SK-MEL-5 (cell line): ENCODE data around the gene ETV7. TPM values are rescaled to one million over a fixed set of nuclear protein-coding genes. Genes with fewer than 3 reads are reported as not detected.
A peak's percentile ranks its signal among the peaks of the same experiment; 100 is the strongest.
"Not testable (repeated sequence)": the region's sequence is repeated elsewhere in the genome, so short reads cannot be mapped to it uniquely, and the experiment has no call there.

Source experiments
- DNase-seq: peaks from one replicate; pipeline ENCODE4 v3.0.0-alpha.2; 2016; ENCODE audit warnings: low read depth, low spot score
- in situ Hi-C: cut with HindIII; loops from 2 replicates; pipeline ENCODE4 v1.10.0; 2016; ENCODE audit warnings: low sequenced_read_pairs, high pct_unique_total_duplicates, low pct_unique_long_range_greater_than_20kb
- polyA plus RNA-seq, 2 experiments: library from polyadenylated mRNA; depleted of rRNA; stranded (reverse); fragments of >200 nt; gene quantifications; 2 replicates each; pipeline ENCODE4 v1.2.3, GENCODE V29; 2015
- total RNA-seq: library from RNA; depleted of rRNA; stranded (reverse); fragments of >200 nt; shearing (Covaris generic); gene quantifications from 2 replicates; pipeline ENCODE4 v1.2.3, GENCODE V29; 2014; rRNA removed

ETV7 gene
- total RNA-seq = not detected in 2 replicates
- not detected in 2 replicates for polyA plus RNA-seq (2015; cell fraction: cytosol; rRNA removed)
- not detected in 2 replicates for polyA plus RNA-seq (2015; cell fraction: nucleus; rRNA removed)

DNA sequence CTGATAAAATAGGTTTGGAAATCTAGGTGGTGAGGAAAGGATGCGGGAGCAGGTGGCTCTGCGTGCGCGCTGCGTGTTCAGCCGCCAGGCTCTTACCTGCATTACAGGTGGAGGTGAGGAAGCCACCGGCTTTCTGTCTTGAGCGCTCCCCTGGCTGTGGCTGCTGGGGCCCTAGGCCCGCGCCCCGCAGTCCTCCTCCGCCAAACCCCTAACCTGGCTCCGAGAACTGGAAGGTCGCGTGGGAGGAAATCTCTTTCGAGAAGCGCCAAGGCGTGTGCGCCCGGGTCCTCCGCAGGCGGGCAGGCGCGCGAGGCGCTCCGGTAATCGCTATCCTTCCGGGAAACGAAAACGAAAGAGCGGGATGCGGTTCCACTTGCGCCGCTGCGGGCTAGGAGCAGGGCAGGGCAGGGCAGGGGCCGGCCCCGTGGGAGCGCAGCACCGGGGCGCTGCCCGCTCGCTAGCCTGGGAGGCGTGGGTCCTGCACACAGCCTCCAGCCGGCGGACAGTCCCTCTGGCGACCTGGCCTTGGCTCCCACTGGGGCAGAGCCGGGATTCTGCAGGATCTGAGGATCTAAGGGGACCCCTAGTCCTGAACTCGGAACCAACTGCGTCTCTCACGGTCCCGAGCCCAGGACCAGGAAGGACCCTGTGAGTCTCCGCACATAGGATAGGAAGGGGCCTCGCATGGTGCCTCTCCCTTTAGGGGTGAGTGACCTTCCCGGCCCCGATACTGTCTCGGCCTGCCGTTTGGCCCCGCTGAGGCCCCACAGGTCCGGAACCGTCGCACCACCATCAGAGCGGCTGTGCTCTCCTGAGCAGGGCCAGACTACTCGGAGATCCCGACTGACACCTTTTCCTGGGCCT is at the start of gene ETV7:
Gene ETV7 (minus strand): TSS at position 230 of the 864 bp plus-strand sequence. CDS start 128 bp downstream, at position 102.
- in situ Hi-C loops = no loop called here
- no peak for DNase-seq

DNA sequence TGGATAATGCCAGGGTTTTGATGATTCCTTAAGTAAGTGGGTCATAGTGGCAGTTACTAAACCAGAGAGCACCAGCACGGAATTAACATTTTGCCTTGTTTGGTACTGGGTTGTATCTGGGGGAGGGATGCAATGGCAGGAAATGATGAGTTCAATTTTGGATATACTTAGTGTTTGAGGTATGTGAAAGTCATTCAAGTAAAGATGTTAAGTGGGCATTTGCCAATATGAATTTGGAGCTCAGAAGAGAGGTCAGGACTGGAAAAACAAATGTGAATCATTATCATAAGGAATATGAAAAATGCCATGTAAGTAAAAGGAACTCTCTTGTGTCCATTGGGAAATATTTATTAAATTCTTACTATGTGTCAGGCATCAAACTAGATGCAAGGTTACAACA is 49.0 kb upstream of the ETV7 start:
- in situ Hi-C loops = no loop called here
- no peak for DNase-seq

DNA sequence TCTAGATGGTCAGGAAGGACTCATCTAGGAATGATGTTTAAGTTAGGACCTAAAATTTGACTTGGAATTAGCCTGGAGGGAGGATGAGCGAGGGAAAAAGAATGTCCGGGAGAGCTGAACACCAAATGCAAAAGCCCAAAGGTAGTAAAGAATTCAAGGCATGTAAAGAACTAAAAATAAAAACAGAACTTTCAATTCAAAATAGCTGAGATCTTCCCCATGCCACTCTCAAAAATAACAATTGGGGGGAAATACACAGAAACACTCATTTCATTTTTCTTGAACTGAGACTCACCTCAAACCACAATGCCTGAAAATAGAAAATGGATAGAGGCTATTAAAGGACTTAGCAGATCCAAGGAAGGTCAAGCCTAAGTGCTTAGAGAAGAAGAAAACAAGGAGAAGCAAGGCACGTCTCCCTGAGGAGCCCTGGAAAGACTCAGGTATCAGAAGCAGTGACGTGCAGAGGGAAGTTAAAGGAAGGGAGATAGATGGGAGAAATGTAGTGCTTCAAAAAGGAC is 44.7 kb upstream of the ETV7 start:
- in situ Hi-C loops = no loop called here
- no peak for DNase-seq

DNA sequence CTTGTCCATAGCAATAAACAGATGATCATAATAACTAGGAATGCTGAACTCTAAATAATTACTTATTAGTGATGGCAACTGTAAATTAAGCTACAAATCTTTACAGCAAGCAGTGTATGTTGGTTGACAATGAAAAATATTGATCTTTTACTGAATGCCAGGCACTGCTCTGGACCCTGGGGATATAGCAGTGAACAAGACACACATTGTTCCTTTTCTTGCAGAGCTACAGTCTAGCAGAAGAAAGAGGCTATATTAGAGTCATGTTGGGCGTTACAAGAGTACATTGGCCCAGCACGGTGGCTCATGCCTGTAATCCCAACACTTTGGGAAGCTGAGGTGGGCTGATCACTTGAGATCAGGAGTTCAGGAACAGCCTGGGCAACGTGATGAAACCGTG is 43.7 kb upstream of the ETV7 start:
- in situ Hi-C loops = no loop called here
- peak; percentile 70 for DNase-seq

DNA sequence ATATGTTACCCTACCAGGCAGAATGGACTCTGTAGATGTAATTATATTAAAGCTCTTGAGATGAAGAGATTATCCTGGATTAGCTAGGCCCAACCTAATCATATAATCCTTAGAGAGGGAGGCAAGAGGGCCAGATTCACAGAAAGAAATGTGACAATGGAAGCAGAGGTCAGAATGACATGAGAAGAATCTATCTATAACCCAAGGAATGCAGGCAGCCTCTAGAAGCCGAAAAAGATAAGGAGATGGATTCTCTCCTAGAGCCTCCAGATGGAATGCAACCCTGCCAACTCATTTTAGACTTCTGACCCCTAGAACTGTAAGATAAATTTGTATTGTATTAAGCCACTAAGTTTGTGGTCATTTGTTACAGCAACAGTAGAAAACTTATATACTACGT is 42.9 kb upstream of the ETV7 start:
- no peak for DNase-seq
- in situ Hi-C loops = no loop called here

DNA sequence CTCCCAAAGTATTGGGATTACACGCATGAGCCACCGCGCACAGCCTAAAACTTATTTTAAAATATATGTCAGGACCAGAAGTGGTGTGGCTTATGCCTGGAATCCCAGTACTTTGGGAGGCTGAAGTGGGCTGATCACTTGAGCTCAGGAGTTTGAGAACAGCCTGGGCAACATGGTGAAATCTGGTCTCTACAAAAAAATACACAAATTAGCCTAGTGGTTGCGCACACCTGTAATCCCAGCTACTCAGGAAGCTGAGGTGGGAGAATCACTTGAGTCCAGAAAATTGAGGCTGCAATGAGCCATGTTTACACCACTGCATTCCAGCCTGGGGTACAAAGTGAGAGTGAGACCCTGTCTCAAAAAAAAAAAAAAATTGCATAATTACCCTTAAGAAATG is 41.4 kb upstream of the ETV7 start:
- in situ Hi-C loops = no loop called here
- DNase-seq = peak; percentile 25

DNA sequence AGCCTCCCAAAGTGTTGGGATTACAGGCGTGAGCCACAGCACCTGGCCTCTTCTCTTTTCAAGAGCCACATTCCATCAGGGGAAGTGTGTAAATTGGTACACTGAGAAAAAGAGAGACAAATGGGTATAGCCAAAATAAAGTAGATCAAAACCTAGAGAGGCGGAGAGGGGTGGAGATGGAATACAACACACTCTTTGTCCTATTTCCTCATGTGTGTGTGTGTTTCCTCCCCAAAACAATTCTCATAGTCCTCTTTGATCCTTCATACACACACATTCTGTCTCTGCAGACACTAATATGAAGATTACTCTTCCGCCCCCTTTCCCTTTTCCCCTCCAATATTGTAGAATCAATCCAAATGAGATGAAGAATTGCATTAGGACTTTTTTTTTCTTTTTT is 39.2 kb upstream of the ETV7 start:
- in situ Hi-C loops = no loop called here
- no peak for DNase-seq

DNA sequence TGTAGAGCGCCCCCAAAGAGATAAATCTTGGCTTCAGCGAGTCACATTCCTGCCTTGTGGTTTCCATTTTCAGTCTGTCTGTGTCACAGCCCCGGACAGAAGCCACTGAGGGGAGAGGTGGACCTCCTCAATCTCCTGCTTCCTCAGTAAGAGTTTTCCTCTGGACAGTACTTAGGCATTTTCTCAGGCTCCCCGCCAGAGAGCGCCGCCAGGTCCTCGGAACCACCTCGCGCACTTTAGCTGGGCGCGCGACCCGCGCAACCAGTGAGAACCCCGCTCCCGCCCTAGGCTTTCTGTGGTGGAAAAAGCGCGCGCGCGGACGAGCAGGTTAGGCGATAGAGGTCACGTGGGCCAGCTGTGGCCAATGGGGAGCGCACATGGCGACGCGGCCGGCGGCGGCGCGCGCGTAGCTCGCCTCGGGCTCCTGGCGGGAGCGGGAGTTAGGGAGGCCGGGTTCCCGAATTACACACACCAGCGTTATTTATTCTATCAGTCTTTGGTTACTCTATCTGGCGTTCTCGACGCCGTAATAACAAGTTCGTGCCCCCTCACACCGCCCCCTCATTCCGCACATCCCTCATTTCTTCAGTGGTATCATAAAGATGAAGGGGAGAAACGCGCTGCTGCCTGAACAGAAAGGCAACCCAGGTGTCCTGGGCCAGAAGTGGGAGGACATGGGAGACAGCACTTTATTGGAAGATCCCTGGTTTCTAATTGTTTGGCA is 35.8 kb upstream of the ETV7 start:
- peak; percentile 97 for DNase-seq
- in situ Hi-C loops = no loop called here

DNA sequence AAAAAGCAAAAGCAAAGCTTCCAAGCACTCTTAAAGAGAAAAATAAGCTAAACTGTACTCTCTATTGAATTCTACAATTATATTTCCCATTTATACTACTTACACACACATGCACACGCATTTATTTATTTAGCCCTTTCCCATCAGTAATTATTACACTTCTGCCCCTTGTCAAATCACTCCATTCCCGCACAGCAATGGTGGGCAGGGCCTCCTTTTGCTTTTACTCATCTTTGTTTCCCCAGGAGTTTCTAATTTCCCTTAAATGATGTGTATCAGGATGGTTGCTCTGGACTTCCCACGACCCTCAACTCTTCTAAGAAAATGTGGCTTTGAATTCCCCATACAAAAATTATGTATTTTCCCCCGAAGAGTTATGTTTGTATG is 35.2 kb upstream of the ETV7 start:
- no peak for DNase-seq
- in situ Hi-C loops = no loop called here

DNA sequence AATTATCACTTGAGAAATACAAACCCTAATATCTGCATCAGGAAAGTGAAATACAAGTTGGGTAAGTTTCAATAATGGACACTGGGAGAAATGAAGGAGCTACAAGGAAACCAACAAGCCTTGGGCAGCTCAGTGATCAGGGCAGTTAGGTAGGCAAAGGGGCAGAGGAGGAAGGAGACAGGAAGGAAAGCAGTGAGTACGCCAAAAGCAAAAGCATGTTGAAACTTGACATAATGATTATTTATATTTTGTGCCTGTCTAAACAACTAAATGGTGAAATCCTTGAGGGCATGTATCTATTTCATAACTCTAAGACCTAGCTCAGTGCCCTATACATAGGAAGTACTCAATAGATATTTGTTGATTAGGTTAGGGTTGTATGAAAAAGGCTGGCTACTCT is 31.8 kb upstream of the ETV7 start:
- no peak for DNase-seq
- in situ Hi-C loops = no loop called here

DNA sequence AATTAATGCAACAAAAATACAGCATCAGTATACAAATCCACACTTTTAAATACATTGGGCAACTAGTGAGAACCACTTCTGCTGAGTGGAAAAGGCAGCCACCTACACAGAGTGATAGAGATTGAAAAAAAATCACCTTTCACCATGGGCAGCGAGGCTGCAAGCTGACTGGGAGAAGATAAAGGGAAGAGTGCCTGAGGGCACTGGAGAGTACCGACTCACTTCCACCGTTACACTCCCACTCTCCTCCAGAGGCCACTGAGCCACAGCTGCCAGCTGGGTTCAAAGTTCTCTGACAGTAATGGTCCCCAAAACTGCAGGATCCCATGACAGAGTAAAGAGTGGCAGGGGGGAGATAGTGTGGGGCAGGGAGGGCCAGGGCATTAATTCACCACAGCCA is 31.1 kb upstream of the ETV7 start:
- in situ Hi-C loops = no loop called here
- no peak for DNase-seq

DNA sequence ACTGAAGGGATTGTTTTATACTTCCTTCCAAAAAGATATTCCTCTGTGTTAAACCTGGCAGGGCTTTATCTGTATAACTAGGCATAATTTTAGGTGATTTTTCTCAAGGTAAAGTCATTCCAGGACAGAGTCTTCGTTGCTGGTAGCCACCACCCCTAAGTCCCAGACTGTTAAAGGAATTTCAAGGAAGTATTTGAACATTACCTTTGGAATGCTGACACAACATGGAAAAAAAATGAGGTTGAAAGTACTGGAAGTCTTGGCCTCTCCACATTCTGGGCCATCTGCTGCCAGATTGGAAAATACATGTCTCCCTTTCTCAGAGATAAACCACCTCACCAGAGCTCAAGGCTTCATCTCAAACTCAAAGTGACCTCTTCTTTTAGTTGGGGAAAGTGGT is 27.0 kb upstream of the ETV7 start:
- DNase-seq = no peak
- in situ Hi-C loops = no loop called here

DNA sequence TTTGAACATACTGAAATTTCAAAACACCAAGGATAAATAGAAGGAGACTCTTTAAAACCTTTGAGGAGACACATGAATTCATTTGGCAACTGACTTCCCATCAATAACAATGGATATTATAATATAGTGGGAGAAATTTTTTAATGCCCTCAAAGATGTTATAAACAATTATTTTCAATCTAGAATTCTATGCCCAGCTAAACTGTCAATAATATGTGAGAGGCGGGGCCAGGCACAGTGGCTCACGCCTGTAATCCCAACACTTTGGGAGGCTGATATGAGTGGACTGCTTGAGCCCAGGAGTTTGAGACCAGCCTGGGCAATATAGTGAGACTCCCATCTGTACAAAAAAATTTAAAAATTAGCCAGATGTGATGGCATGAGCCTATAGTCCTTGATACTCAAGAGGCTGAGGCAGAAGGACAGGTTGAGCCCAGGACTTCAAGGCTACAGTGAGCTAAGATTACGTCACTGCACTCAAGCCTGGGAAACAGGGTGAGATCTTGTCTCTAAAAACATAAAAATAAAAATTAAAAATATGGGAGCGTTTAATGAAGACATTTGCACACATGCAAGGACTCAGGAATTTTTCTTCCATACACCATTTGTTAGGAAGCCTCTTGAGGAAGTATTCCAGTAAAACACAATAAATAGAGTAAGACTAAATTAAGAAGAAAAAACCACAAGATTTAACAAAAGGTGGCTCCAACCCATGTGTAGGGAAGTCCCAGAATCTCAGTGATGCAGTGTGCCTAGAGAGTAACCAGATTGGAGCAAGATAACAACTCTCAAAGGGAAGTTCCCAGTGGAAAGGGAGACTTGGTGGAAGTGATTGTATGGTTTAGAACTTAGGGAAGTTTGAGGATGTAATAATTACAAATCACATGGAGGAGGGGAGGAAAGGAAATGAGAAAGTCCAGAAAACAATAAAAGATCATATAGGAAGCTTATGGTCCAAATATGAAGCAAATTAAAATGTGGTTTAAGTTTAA is 26.3 kb upstream of the ETV7 start:
- no peak for DNase-seq

DNA sequence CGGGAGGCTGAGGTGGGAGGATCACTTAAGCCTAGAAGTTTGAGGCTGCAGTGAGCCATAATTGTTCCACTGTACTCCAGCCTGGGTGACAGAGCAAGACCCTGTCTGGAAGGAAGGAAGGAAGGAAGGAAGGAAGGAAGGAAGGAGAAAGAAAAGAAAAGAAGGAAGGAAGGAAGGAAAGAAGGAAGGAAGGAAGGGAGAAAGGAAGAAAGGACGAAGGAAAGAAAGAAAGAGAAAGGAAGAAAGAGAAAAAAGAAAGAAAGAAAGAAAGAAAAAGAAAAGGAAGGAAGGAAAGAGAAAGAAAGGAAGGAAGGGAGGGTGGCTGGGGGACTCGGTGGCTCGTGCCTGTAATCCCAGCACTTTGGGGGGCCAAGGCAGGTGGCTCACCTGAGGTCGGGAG is 22.2 kb upstream of the ETV7 start:
- in situ Hi-C loops, DNase-seq: not testable (repeated sequence)

More for the DNA sequence above, 26.3 kb upstream of the ETV7 start:
- in situ Hi-C loops = no loop called here

DNA sequence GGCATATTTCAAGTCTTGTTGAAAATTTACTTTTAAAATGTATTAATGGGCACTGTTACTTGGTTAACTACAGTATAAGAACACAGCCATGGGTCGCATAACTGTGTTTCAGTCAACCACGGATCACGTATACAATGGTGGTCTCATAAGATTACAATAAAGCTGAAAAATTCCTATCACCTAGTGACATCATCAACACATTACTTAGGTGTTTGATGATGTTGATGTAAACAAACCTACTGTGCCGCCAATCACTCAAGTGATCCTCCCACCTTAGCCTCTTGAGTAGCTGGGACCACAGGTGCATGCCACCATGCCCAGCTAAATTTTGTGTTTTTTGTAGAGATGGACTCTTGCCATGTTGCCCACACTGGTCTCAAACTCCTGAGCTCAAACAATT is 16.7 kb upstream of the ETV7 start:
- in situ Hi-C loops = no loop called here
- no peak for DNase-seq

DNA sequence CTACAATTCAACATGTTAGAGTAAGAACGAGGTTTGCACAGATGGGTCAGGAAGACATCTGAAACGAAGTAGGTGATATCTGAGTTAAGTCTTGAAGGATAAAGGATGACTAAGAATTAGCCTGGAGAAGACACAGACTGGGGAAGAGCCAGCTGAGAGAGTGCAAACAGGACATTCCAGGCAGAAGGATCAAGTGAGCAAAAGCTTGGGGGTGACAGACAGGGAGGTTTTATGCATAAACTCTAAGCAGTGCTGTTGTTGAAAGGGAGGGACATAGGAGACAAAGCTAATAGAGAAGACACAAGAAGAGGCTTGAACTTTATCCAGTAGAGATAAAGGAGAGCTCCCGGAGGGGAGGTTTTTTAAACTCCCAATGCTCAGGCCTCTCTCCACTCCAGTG is 15.0 kb upstream of the ETV7 start:
- in situ Hi-C loops = no loop called here

DNA sequence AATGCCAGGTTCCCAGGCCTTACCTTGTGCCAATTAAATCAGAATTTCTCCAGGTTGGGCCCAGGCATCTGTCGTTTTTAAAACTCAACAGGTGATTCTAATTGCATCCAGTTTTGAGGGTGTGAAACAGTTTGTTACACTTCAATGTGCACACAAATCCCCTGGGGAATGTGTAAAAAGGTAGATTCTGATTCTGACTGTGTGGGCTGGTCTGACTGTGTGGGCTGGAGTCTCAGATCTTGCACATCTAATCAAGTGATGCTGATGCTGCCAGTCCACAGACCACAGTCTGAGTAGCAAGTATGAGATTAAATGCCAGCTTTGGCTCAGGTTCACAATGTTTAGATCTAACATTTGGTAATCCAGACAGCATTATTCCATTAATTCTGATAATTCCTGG is 12.5 kb upstream of the ETV7 start:
- in situ Hi-C loops = no loop called here
- DNase-seq = no peak

More for the DNA sequence above, 15.0 kb upstream of the ETV7 start:
- DNase-seq = no peak
